PFSK-1 (cell line): ENCODE results near the gene IFNW1.

Experiments used
- FOXP2 ChIP-seq: optimal IDR thresholded peaks from 2 replicates; pipeline ENCODE3; 2011; ENCODE audit warnings: borderline replicate concordance, control low read depth, inconsistent platforms; ENCODE audit not compliant: insufficient read depth; ENCODE audit errors: extremely low read length, extremely low read depth
- POLR2AphosphoS5 ChIP-seq: IDR thresholded peaks from 2 replicates; pipeline ENCODE4 v1.6.1; 2012; ENCODE audit warnings: low read depth, mild to moderate bottlenecking, control low read depth, low read length, moderate library complexity
- REST ChIP-seq, 2 experiments: IDR thresholded peaks; 2 replicates each; pipeline versions ENCODE4 v1.6.1 to v1.8.0; 2011 to 2012; ENCODE audit warnings: low read depth in 2 of 2, low read length in 2 of 2, control low read depth in 1 of 2, inconsistent platforms in 1 of 2, mild to moderate bottlenecking in 1 of 2, moderate library complexity in 1 of 2; ENCODE audit not compliant: insufficient read depth in 1 of 2
- SIN3A ChIP-seq: IDR thresholded peaks from 2 replicates; pipeline ENCODE4 v1.6.1; 2012; ENCODE audit warnings: mild to moderate bottlenecking, low read length, moderate library complexity, borderline replicate concordance; ENCODE audit not compliant: insufficient read depth
- TAF1 ChIP-seq: IDR thresholded peaks from 2 replicates; pipeline ENCODE4 v1.6.1; 2012; ENCODE audit warnings: low read length, control low read depth, borderline replicate concordance; ENCODE audit not compliant: insufficient read depth

The IFNW1 gene

GRCh38 chr9:21104787-21105186, 36.8 kb downstream of the IFNW1 start:
- no peak for TF ChIP-seq SIN3A
- TF ChIP-seq FOXP2, result no peak
- no peak for TF ChIP-seq REST (IDR thresholded peaks at IDR 0.05; ENCODE audit: insufficient read depth in 1 of 2, low read depth in 2 of 2, low read length in 2 of 2)
- no peak for TF ChIP-seq POLR2AphosphoS5
- TF ChIP-seq TAF1, result no peak

GRCh38 chr9:21102305-21102704, 39.3 kb downstream of the IFNW1 start:
- no peak for TF ChIP-seq POLR2AphosphoS5
- no peak for TF ChIP-seq TAF1
- TF ChIP-seq SIN3A, result no peak
- TF ChIP-seq FOXP2, result no peak
- no peak for TF ChIP-seq REST (IDR thresholded peaks at IDR 0.05; ENCODE audit: insufficient read depth in 1 of 2, low read depth in 2 of 2, low read length in 2 of 2)

- TF ChIP-seq SIN3A, result no peak
- no peak for TF ChIP-seq TAF1
- no peak for TF ChIP-seq FOXP2
- TF ChIP-seq POLR2AphosphoS5, result no peak
- no peak for TF ChIP-seq REST (IDR thresholded peaks at IDR 0.05; ENCODE audit: insufficient read depth in 1 of 2, low read depth in 2 of 2, low read length in 2 of 2)
Measured at GRCh38 chr9:21097817-21098216, 43.8 kb downstream of the IFNW1 start.

- no peak for TF ChIP-seq TAF1
- TF ChIP-seq POLR2AphosphoS5, result no peak
- no peak for TF ChIP-seq REST (IDR thresholded peaks at IDR 0.05; ENCODE audit: insufficient read depth in 1 of 2, low read depth in 2 of 2, low read length in 2 of 2)
- no peak for TF ChIP-seq FOXP2
- no peak for TF ChIP-seq SIN3A
Measured at GRCh38 chr9:21096901-21097255, 44.8 kb downstream of the IFNW1 start.

- no peak for TF ChIP-seq POLR2AphosphoS5
- TF ChIP-seq REST (IDR thresholded peaks at IDR 0.05; ENCODE audit: insufficient read depth in 1 of 2, low read depth in 2 of 2, low read length in 2 of 2), result no peak
- no peak for TF ChIP-seq SIN3A
- TF ChIP-seq FOXP2, result no peak
- TF ChIP-seq TAF1, result no peak
Measured at GRCh38 chr9:21096172-21096900, 45.3 kb downstream of the IFNW1 start.
